MCF 10A (cell line): ENCODE measurements around the gene USP28. TPM values are rescaled to one million over a fixed set of nuclear protein-coding genes. Genes with fewer than 3 reads are reported as not detected.

Experiments
- BruUV-seq: library from RNA; stranded (reverse); fragments of 400-500 nt; replicated peaks from 2 replicates; lab custom pipeline; 2021; lab: Mats Ljungman, UMichigan
- CTCF ChIA-PET: fragments of 300-600 bp; sonication (Branson Sonifier 250); formaldehyde crosslinking; extraction: SDS; loops from one replicate; lab custom pipeline; 2021; ENCODE audit warnings: antibody characterized with exemption, inconsistent platforms; lab: Yijun Ruan, JAX
- POLR2A ChIA-PET: fragments of 300-600, 350-650 bp; sonication (Branson Sonifier 250); formaldehyde crosslinking; extraction: SDS; loops from one replicate; lab custom pipeline; 2020; ENCODE audit warnings: antibody characterized with exemption, inconsistent platforms; lab: Yijun Ruan, JAX
- DNase-seq: peaks from one replicate; pipeline ENCODE4 v3.0.0-alpha.2; 2018; ENCODE audit not compliant: unreplicated experiment
- H3K27ac Mint-ChIP-seq: one replicate; pipeline ENCODE4 v1.8.0; 2022; ENCODE audit warnings: mild to moderate bottlenecking, low read depth, mixed read lengths; ENCODE audit not compliant: unreplicated experiment
- H3K27me3 Mint-ChIP-seq: one replicate; pipeline ENCODE4 v1.8.0; 2022; ENCODE audit warnings: mixed read lengths; ENCODE audit not compliant: insufficient read depth, unreplicated experiment
- H3K36me3 Mint-ChIP-seq: one replicate; pipeline ENCODE4 v1.8.0; 2022; ENCODE audit warnings: mild to moderate bottlenecking, moderate library complexity, mixed read lengths; ENCODE audit not compliant: insufficient read depth, unreplicated experiment
- H3K4me1 Mint-ChIP-seq: one replicate; pipeline ENCODE4 v1.8.0; 2022; ENCODE audit warnings: mixed read lengths; ENCODE audit not compliant: insufficient read depth, unreplicated experiment
- H3K4me3 Mint-ChIP-seq: one replicate; pipeline ENCODE4 v1.8.0; 2022; ENCODE audit warnings: mild to moderate bottlenecking, moderate library complexity, mixed read lengths; ENCODE audit not compliant: unreplicated experiment
- H3K9me3 Mint-ChIP-seq: one replicate; pipeline ENCODE4 v1.8.0; 2022; ENCODE audit warnings: mixed read lengths; ENCODE audit not compliant: unreplicated experiment
- intact Hi-C: fragments of 100-400 bp; cut with micrococcal nuclease; formaldehyde crosslinking; loops from 2 replicates; pipeline ENCODE4 v1.14.1; 2022
- total RNA-seq: library from RNA; stranded (reverse); gene quantifications from 2 replicates; pipeline ENCODE4 v1.2.3, GENCODE V29; 2022
- TF ChIP-seq, protein P1 (sequence below): fragments of 200-600 bp; IDR thresholded peaks from one replicate; pipeline ENCODE4 v1.8.0; 2022; ENCODE audit warnings: antibody characterized with exemption, mild to moderate bottlenecking; ENCODE audit not compliant: unreplicated experiment

The USP28 gene
- total RNA-seq, 1 experiment from 2014 or later: 17.2 TPM

DNA sequence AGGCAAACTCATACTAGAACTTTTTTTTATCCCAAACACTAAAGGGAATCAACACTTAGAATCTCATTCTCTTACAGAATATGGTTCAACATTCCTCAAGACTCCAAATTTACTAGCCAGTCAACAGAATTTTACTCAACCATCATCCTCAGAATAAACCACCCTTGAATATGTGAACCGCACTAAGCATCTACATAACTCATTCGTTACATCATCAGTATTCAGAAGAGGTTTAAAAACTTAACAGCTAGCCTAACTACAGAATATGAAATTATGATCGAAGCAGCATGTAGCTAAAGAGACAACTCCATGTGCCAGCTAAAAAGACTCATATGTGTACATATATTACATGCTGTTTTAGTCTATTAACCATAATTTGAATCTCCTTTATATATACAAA lies 47.9 kb downstream of the USP28 start:
- no peak overlapping the region for H3K27ac Mint-ChIP-seq
- peaks cover 66% of the 10 kb centered on the region for H3K36me3 Mint-ChIP-seq
- H3K9me3 Mint-ChIP-seq: no peaks in the 10 kb centered on the region
- no TSS peak for BruUV-seq
- ChIA-PET POLR2A (no interaction called here), CTCF (no interaction called here)
- TF ChIP-seq, protein P1, sequence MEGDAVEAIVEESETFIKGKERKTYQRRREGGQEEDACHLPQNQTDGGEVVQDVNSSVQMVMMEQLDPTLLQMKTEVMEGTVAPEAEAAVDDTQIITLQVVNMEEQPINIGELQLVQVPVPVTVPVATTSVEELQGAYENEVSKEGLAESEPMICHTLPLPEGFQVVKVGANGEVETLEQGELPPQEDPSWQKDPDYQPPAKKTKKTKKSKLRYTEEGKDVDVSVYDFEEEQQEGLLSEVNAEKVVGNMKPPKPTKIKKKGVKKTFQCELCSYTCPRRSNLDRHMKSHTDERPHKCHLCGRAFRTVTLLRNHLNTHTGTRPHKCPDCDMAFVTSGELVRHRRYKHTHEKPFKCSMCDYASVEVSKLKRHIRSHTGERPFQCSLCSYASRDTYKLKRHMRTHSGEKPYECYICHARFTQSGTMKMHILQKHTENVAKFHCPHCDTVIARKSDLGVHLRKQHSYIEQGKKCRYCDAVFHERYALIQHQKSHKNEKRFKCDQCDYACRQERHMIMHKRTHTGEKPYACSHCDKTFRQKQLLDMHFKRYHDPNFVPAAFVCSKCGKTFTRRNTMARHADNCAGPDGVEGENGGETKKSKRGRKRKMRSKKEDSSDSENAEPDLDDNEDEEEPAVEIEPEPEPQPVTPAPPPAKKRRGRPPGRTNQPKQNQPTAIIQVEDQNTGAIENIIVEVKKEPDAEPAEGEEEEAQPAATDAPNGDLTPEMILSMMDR: no peak
- no peaks in the 10 kb centered on the region for H3K27me3 Mint-ChIP-seq
- no peaks in the 10 kb centered on the region for H3K4me1 Mint-ChIP-seq
- no peak for DNase-seq
- intact Hi-C loops: no loop called here
- no peak overlapping the region for H3K4me3 Mint-ChIP-seq

DNA sequence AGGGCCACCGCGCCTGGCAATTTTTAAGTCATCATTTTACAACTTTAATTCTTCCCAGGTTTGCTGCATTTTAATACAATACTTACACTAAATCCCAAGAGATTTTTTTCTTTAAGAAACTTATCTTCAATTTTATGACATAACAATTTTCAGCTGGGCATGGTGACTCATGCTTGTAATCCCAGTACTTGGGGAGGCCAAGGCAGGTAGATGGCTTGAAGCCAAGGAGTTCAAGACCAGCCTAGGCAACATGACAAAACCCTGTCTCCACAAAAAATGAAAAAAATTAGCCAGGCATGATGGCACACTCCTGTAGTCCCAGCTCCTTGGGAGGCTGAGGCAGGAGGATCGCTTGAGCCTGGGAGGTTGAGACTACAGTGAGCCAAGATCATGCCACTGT lies 56.9 kb downstream of the USP28 start:
- ChIA-PET CTCF (interaction anchor here (0.6 kb wide), 1 partner anchor 413 kb away, joined by 3 read pairs; no protein-coding TSS in a partner anchor), POLR2A (no interaction called here)
- DNase-seq: peak; percentile 64
- Mint-ChIP-seq H3K4me3 (no peak overlapping the region), H3K4me1 (no peaks in the 10 kb centered on the region), H3K9me3 (no peaks in the 10 kb centered on the region), H3K27ac (no peak overlapping the region), H3K27me3 (no peaks in the 10 kb centered on the region), H3K36me3 (peaks cover 31% of the 10 kb centered on the region)
- intact Hi-C loops: no loop called here
- TF ChIP-seq, protein P1: no peak
- BruUV-seq: no TSS peak

DNA sequence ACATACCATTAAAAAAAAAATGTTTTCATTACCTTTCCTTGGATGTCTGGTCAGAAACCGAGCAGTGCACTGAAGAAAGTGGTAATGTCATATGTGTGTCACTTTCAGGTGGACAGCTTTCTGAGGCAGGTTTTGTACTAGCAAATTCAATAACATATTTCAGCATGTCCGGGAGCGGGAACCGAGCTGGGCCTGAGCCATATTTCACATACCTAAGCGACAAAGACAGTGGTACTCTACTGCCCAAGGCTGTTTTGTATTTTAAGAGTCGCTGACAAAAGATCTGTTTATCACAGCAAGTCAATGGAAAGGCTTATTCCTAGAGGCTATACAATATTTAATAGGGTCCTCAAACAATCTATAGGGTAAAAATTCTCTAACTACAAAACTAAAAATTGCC lies 57.7 kb downstream of the USP28 start:
- H3K9me3 Mint-ChIP-seq: no peaks in the 10 kb centered on the region
- TF ChIP-seq, protein P1: no peak
- H3K4me1 Mint-ChIP-seq: no peaks in the 10 kb centered on the region
- no peaks in the 10 kb centered on the region for H3K27me3 Mint-ChIP-seq
- no peak overlapping the region for H3K27ac Mint-ChIP-seq
- ChIA-PET CTCF (interaction anchor here (0.6 kb wide), 1 partner anchor 11 kb away, joined by 3 read pairs; no protein-coding TSS in a partner anchor), POLR2A (interaction anchor here (0.6 kb wide), 1 partner anchor 377 kb away, joined by 3 read pairs; no protein-coding TSS in a partner anchor)
- H3K4me3 Mint-ChIP-seq: no peak overlapping the region
- BruUV-seq: no TSS peak
- peaks cover 34% of the 10 kb centered on the region for H3K36me3 Mint-ChIP-seq
- DNase-seq: no peak
- intact Hi-C loops: no loop called here

DNA sequence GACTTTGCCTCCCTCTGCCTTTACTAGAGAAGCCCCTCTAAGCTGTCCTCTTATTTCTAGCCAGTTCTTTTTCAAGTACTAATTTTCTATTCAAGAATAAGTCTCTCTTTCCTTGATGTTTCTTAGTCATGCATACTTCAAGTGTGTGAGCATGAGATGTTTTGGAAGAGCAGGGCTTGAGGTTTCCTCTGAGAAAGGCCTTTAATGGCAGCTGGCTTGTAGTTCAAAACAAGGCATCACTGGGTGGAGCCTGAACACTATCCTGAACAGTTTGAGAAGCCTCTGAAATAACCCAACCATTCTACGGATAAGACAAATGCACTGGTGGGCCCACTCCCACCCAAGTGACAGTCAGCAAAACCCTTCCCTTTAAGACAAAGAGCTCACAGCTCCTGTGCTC lies 58.2 kb downstream of the USP28 start:
- H3K36me3 Mint-ChIP-seq: peaks cover 33% of the 10 kb centered on the region
- no peak overlapping the region for H3K4me3 Mint-ChIP-seq
- CTCF ChIA-PET: interaction anchor here (0.6 kb wide), 1 partner anchor 11 kb away, joined by 3 read pairs; no protein-coding TSS in a partner anchor
- H3K27me3 Mint-ChIP-seq: no peaks in the 10 kb centered on the region
- no peaks in the 10 kb centered on the region for H3K9me3 Mint-ChIP-seq
- H3K4me1 Mint-ChIP-seq: no peaks in the 10 kb centered on the region
- BruUV-seq: no TSS peak
- H3K27ac Mint-ChIP-seq: no peak overlapping the region
- POLR2A ChIA-PET: interaction anchor here (0.6 kb wide), 1 partner anchor 377 kb away, joined by 3 read pairs; no protein-coding TSS in a partner anchor
- TF ChIP-seq, protein P1: no peak
- intact Hi-C loops: no loop called here
- DNase-seq: no peak
